ENCODE results near the gene CD19.
A peak's percentile ranks its signal among the peaks of the same experiment; 100 is the strongest.
"Not testable (repeated sequence)": the region's sequence is repeated elsewhere in the genome, so short reads cannot be mapped to it uniquely, and the experiment has no call there.

The CD19 gene

DNA sequence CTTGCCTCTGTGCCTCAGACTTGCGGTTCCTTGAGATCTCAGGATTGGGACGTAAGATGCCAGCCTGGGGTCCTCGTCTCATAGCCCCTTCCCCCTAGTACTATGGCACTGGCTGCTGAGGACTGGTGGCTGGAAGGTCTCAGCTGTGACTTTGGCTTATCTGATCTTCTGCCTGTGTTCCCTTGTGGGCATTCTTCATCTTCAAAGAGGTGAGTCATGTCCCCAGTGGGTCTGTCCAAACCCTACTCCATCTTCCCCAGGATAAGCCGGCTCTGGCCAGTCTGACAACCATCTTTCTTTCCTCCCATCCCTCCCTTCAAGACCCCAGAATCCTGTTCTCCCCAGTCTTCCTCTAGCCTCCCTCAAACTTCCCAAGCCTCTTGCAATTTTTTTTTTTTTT lies 3.6 kb downstream of the CD19 start:
- H3K4me1 ChIP-seq, result peaks cover 47 to 71% (median 55%) of the 10 kb centered on the region in 10 experiments
- H3K9ac ChIP-seq, result peak overlapping the region in 1 of 11 experiments; percentile 18; a peak in 1 of 22 replicates
- H3K4me2 ChIP-seq, result peak overlapping the region in 10 of 11 experiments; percentile 43 to 98 (median 90); a peak in 20 of 22 replicates
- H3K36me3 ChIP-seq, result peaks cover 0 to 73% (median 65%) of the 10 kb centered on the region in 11 experiments; a peak in 19 of 22 replicates
- no peak for TF ChIP-seq Cebpa-rat (IDR thresholded peaks at IDR 0.05)
- H3K27ac ChIP-seq, result peak overlapping the region in 5 of 11 experiments; percentile 30 to 60 (median 41); a peak in 7 of 22 replicates
- H4K20me1 ChIP-seq, result peaks cover 0 to 41% (median 10%) of the 10 kb centered on the region in 11 experiments; a peak in 12 of 22 replicates
- H3K27me3 ChIP-seq, result no peaks in the 10 kb centered on the region
- H3K4me3 ChIP-seq, result 0 out of 20 replicates have a peak overlapping the region, but pooled peaks of 1 of the 10 experiments have one; percentile 31
- H3K9me3 ChIP-seq (replicated peaks in 1 of 11), result peaks cover 0 to 6% (median 0%) of the 10 kb centered on the region in 11 experiments; a peak in 2 of 22 replicates

- peaks cover 0 to 75% (median 65%) of the 10 kb centered on the region in 11 experiments; a peak in 19 of 22 replicates for H3K36me3 ChIP-seq
- peak overlapping the region in 2 of 11 experiments; percentile 15 to 18; a peak in 2 of 22 replicates for H3K9ac ChIP-seq
- H3K27me3 ChIP-seq, result no peaks in the 10 kb centered on the region
- H3K4me3 ChIP-seq, result peak overlapping the region in 5 of 10 experiments; percentile 4 to 27 (median 26); a peak in 4 of 20 replicates
- peak overlapping the region; percentile 43 to 98 (median 89) for H3K4me2 ChIP-seq
- no peak for TF ChIP-seq Cebpa-rat (IDR thresholded peaks at IDR 0.05)
- H3K9me3 ChIP-seq (replicated peaks in 1 of 11), result peaks cover 0 to 6% (median 0%) of the 10 kb centered on the region in 11 experiments; a peak in 2 of 22 replicates
- peaks cover 39 to 62% (median 47%) of the 10 kb centered on the region in 10 experiments for H3K4me1 ChIP-seq
- H3K27ac ChIP-seq, result peak overlapping the region in 8 of 11 experiments; percentile 4 to 60 (median 36); a peak in 12 of 22 replicates
- peaks cover 0 to 41% (median 10%) of the 10 kb centered on the region in 11 experiments; a peak in 12 of 22 replicates for H4K20me1 ChIP-seq
Observed at GRCh38 chr16:28935924-28936783, 4.4 kb downstream of the CD19 start.

- Histone ChIP-seq H3K4me3 (no peak overlapping the region), H3K27ac (peak overlapping the region in 3 of 11 experiments; percentile 36 to 60 (median 36); a peak in 5 of 22 replicates), H3K4me2 (peak overlapping the region in 7 of 11 experiments; percentile 43 to 98 (median 78); a peak in 11 of 22 replicates), H3K36me3 (peaks cover 0 to 75% (median 65%) of the 10 kb centered on the region in 11 experiments; a peak in 19 of 22 replicates), H4K20me1 (peaks cover 0 to 41% (median 10%) of the 10 kb centered on the region in 11 experiments; a peak in 12 of 22 replicates), H3K9me3 (replicated peaks in 1 of 11) (peaks cover 0 to 6% (median 0%) of the 10 kb centered on the region in 11 experiments; a peak in 2 of 22 replicates), H3K4me1 (peaks cover 33 to 56% (median 42%) of the 10 kb centered on the region in 10 experiments), H3K9ac (no peak overlapping the region), H3K27me3 (no peaks in the 10 kb centered on the region)
- TF ChIP-seq Cebpa-rat (IDR thresholded peaks at IDR 0.05), result no peak
Observed at GRCh38 chr16:28936784-28937155, 5.0 kb downstream of the CD19 start.

GRCh38 chr16:28937222-28937876 lies 5.6 kb downstream of the CD19 start:
- no peak for TF ChIP-seq Cebpa-rat (IDR thresholded peaks at IDR 0.05)
- peak overlapping the region in 1 of 11 experiments; percentile 24; a peak in 1 of 22 replicates for H3K9ac ChIP-seq
- H3K27me3 ChIP-seq, result no peaks in the 10 kb centered on the region
- 0 out of 22 replicates have a peak overlapping the region, but pooled peaks of 1 of the 11 experiments have one; percentile 91 for H3K4me2 ChIP-seq
- peaks cover 0 to 41% (median 10%) of the 10 kb centered on the region in 11 experiments; a peak in 12 of 22 replicates for H4K20me1 ChIP-seq
- peak overlapping the region in 1 of 11 experiments; percentile 17; a peak in 1 of 22 replicates for H3K27ac ChIP-seq
- no peak overlapping the region for H3K4me3 ChIP-seq
- peaks cover 0 to 75% (median 65%) of the 10 kb centered on the region in 11 experiments; a peak in 19 of 22 replicates for H3K36me3 ChIP-seq
- peaks cover 0 to 6% (median 0%) of the 10 kb centered on the region in 11 experiments; a peak in 2 of 22 replicates for H3K9me3 ChIP-seq (replicated peaks in 1 of 11)
- H3K4me1 ChIP-seq, result peaks cover 27 to 52% (median 41%) of the 10 kb centered on the region in 10 experiments

DNA sequence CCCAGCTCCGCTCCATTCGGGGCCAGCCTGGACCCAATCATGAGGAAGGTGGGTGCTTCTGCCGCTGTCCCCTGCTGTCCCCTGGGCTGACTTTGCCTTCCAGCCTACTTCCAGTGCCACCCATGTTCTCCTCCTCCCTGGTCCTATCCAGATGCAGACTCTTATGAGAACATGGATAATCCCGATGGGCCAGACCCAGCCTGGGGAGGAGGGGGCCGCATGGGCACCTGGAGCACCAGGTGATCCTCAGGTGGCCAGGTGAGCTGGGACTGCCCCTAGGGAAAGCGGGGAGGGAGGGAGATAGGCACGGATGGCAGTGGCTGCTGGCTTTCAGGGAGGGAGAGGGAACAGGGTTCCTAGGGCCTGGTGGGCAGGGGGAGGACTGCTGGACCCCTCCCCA lies 7.0 kb downstream of the CD19 start:
- Histone ChIP-seq H3K9ac (0 out of 22 replicates have a peak overlapping the region, but pooled peaks of 1 of the 11 experiments have one; percentile 5), H3K4me1 (peaks cover 19 to 45% (median 38%) of the 10 kb centered on the region in 10 experiments), H3K27ac (no peak overlapping the region), H4K20me1 (peaks cover 0 to 41% (median 10%) of the 10 kb centered on the region in 11 experiments; a peak in 12 of 22 replicates), H3K27me3 (no peaks in the 10 kb centered on the region), H3K9me3 (replicated peaks in 1 of 11) (peaks cover 0 to 6% (median 0%) of the 10 kb centered on the region in 11 experiments; a peak in 2 of 22 replicates), H3K4me2 (no peak overlapping the region), H3K4me3 (no peak overlapping the region), H3K36me3 (peaks cover 0 to 69% (median 59%) of the 10 kb centered on the region in 11 experiments; a peak in 19 of 22 replicates)
- TF ChIP-seq Cebpa-rat (IDR thresholded peaks at IDR 0.05), result no peak

DNA sequence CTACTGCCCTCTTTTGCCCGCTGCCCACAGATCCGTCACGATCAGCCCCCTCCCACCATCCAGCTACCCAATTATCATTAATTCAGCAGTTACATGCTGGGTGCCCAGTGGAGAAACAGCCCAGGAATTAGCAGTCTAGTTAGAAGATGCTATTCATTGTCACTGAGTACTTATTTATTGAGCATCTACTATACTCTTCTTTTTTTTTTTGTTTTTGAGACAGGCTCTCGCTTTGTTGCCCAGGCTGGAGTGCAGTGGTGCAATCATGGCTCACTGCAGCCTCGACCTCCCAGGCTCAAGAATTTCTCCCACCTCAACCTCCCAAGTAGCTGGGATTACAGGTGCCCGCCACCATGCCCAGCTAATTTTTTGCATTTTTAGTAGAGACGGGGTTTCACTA lies 8.1 kb downstream of the CD19 start:
- not testable (repeated sequence) for H3K4me3 ChIP-seq; H3K27ac ChIP-seq; H3K4me2 ChIP-seq; H3K27me3 ChIP-seq; H3K9ac ChIP-seq; H3K9me3 ChIP-seq (replicated peaks in 1 of 11)
- peaks cover 29 to 45% (median 38%) of the 10 kb centered on the region in 10 experiments for H3K4me1 ChIP-seq
- peaks cover 0 to 58% (median 50%) of the 10 kb centered on the region in 11 experiments; a peak in 19 of 22 replicates for H3K36me3 ChIP-seq
- peaks cover 0 to 33% (median 10%) of the 10 kb centered on the region in 11 experiments; a peak in 12 of 22 replicates for H4K20me1 ChIP-seq

- H3K27ac ChIP-seq, result no peak overlapping the region
- H3K9me3 ChIP-seq (replicated peaks in 1 of 11), result no peaks in the 10 kb centered on the region
- peak overlapping the region in 7 of 11 experiments; percentile 22 to 65 (median 39); a peak in 7 of 22 replicates for H3K4me2 ChIP-seq
- no peak overlapping the region for H3K4me3 ChIP-seq
- no peaks in the 10 kb centered on the region for H3K27me3 ChIP-seq
- TF ChIP-seq Cebpa-rat (IDR thresholded peaks at IDR 0.05), result no peak
- peaks cover 18 to 39% (median 29%) of the 10 kb centered on the region in 10 experiments for H3K4me1 ChIP-seq
- H3K36me3 ChIP-seq, result peaks cover 0 to 23% (median 18%) of the 10 kb centered on the region in 11 experiments; a peak in 19 of 22 replicates
- H3K9ac ChIP-seq, result peak overlapping the region in 3 of 11 experiments; percentile 6 to 29 (median 16); a peak in 2 of 22 replicates
- H4K20me1 ChIP-seq, result peaks cover 0 to 15% (median 0%) of the 10 kb centered on the region in 11 experiments; a peak in 8 of 22 replicates
Observed at GRCh38 chr16:28943281-28943680, 11.5 kb downstream of the CD19 start.

GRCh38 chr16:28946681-28947080 lies 14.9 kb downstream of the CD19 start:
- Histone ChIP-seq H3K9me3 (replicated peaks in 1 of 11) (no peaks in the 10 kb centered on the region), H3K27ac (no peak overlapping the region), H3K4me2 (no peak overlapping the region), H4K20me1 (peaks cover 0 to 6% (median 3%) of the 10 kb centered on the region in 11 experiments; a peak in 11 of 22 replicates), H3K9ac (no peak overlapping the region), H3K36me3 (no peaks in the 10 kb centered on the region), H3K4me3 (no peak overlapping the region), H3K27me3 (no peaks in the 10 kb centered on the region), H3K4me1 (peaks cover 19 to 46% (median 34%) of the 10 kb centered on the region in 10 experiments)
- no peak for TF ChIP-seq Cebpa-rat (IDR thresholded peaks at IDR 0.05)
